ENCODE data around the gene CPXM2. TPM values are rescaled to one million over a fixed set of nuclear protein-coding genes. Genes with fewer than 3 reads are reported as not detected.

CPXM2 gene
- total and polyA plus RNA-seq, 9 of the 15 experiments (the other 6 are each of a cell fraction or from before 2014, with no cell fraction given): not detected

DNA sequence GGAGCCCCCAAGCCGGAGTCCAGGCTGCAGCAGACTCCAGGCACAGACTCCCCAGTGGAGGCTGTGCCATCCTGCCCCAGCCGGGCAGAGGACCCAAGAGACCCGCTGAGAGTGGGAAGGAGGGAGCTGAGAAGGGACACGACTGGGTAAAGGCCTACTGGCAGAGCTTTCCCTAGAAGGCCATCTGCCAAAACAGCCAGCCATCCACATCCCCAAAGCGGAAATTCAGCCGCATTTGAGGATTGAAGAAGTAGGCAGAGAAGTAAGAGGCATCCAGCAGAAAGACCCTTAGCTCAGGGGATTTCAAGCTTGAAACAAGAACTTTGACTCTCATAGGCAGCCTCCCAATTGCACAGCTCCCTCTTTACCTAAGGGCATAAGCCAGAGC lies 857 bp downstream of the CPXM2 start:
- Histone ChIP-seq H3K4me2 (ENCODE audit: insufficient read depth, low read length) (no peak overlapping the region), H3K9me3 (replicated peaks; ENCODE audit: control insufficient read depth, insufficient read depth, low read depth, low read length) (no peaks in the 10 kb centered on the region), H3K27ac (ENCODE audit: extremely low read depth, low read depth, low read length) (no peak overlapping the region), H3K4me1 (replicated peaks in 1 of 2; ENCODE audit: control insufficient read depth in 2 of 2, insufficient read depth in 2 of 2, low read length in 2 of 2) (no peaks in the 10 kb centered on the region), H3K36me3 (ENCODE audit: control insufficient read depth, insufficient read depth, low read length) (no peaks in the 10 kb centered on the region), H3K4me3 (no peak overlapping the region), H3K9ac (ENCODE audit: insufficient read depth in 1 of 2, low read depth in 2 of 2, low read length in 2 of 2) (no peak overlapping the region), H3K27me3 (ENCODE audit: control insufficient read depth in 2 of 2, insufficient read depth in 2 of 2, low read length in 2 of 2) (peaks cover 0 to 20% of the 10 kb centered on the region in 2 experiments; a peak in 1 of 5 replicates), H3K79me2 (ENCODE audit: control insufficient read depth, insufficient read depth, low read length) (no peaks in the 10 kb centered on the region), H3K9me1 (ENCODE audit: control insufficient read depth, insufficient read depth, low read length) (no peaks in the 10 kb centered on the region), H2AFZ (ENCODE audit: low read depth, low read length) (no peak overlapping the region), H4K20me1 (replicated peaks; ENCODE audit: control insufficient read depth, insufficient read depth, low read length) (no peaks in the 10 kb centered on the region)
- DNase-seq (ENCODE audit: extremely low read depth in 1 of 4, low spot score in 3 of 4) (no peak), FAIRE-seq (no peak), ATAC-seq (no peak)
- ChIA-PET POLR2A (no interaction called here), CTCF (ENCODE audit: low intra/inter-chr PET ratio) (no interaction called here)
- TF ChIP-seq, protein P1, sequence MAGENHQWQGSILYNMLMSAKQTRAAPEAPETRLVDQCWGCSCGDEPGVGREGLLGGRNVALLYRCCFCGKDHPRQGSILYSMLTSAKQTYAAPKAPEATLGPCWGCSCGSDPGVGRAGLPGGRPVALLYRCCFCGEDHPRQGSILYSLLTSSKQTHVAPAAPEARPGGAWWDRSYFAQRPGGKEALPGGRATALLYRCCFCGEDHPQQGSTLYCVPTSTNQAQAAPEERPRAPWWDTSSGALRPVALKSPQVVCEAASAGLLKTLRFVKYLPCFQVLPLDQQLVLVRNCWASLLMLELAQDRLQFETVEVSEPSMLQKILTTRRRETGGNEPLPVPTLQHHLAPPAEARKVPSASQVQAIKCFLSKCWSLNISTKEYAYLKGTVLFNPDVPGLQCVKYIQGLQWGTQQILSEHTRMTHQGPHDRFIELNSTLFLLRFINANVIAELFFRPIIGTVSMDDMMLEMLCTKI (IDR thresholded peaks at IDR 0.05; ENCODE audit: partially characterized antibody): no peak
- TF ChIP-seq TCF7L2 (IDR thresholded peaks at IDR 0.05; ENCODE audit: low read depth, low read length) (no peak), PHB (CRISPR knock-in tag; IDR thresholded peaks at IDR 0.05) (no peak), BACH1 (tag; IDR thresholded peaks at IDR 0.05) (no peak), MXI1 (IDR thresholded peaks at IDR 0.05; ENCODE audit: low read depth, low read length) (no peak)
- BruUV-seq (replicated peaks): no TSS peak
- intact Hi-C loops (cut with micrococcal nuclease): no loop called here
- in situ Hi-C loops (cut with MboI): no loop called here
- WGBS (ENCODE audit: insufficient coverage, low coverage, missing lambda C conversion rate): 0% methylated on average over 3 of the region's 6 CpGs

GRCh38 chr10:123890226-123890625 lies 1.4 kb downstream of the CPXM2 start:
- in situ Hi-C loops (cut with MboI) (no loop called here), intact Hi-C loops (cut with micrococcal nuclease) (no loop called here)
- DNase-seq (ENCODE audit: extremely low read depth in 1 of 4, low spot score in 3 of 4) (no peak), ATAC-seq (no peak), FAIRE-seq (no peak)
- Histone ChIP-seq H2AFZ (ENCODE audit: low read depth, low read length) (no peak overlapping the region), H3K36me3 (ENCODE audit: control insufficient read depth, insufficient read depth, low read length) (no peaks in the 10 kb centered on the region), H3K9ac (ENCODE audit: insufficient read depth in 1 of 2, low read depth in 2 of 2, low read length in 2 of 2) (no peak overlapping the region), H3K4me3 (no peak overlapping the region), H3K9me1 (ENCODE audit: control insufficient read depth, insufficient read depth, low read length) (no peaks in the 10 kb centered on the region), H3K79me2 (ENCODE audit: control insufficient read depth, insufficient read depth, low read length) (no peaks in the 10 kb centered on the region), H3K4me2 (ENCODE audit: insufficient read depth, low read length) (no peak overlapping the region), H3K9me3 (replicated peaks; ENCODE audit: control insufficient read depth, insufficient read depth, low read depth, low read length) (no peaks in the 10 kb centered on the region), H3K27ac (ENCODE audit: extremely low read depth, low read depth, low read length) (no peak overlapping the region), H3K27me3 (ENCODE audit: control insufficient read depth in 2 of 2, insufficient read depth in 2 of 2, low read length in 2 of 2) (peaks cover 0 to 20% of the 10 kb centered on the region in 2 experiments; a peak in 1 of 5 replicates), H3K4me1 (replicated peaks in 1 of 2; ENCODE audit: control insufficient read depth in 2 of 2, insufficient read depth in 2 of 2, low read length in 2 of 2) (no peaks in the 10 kb centered on the region), H4K20me1 (replicated peaks; ENCODE audit: control insufficient read depth, insufficient read depth, low read length) (no peaks in the 10 kb centered on the region)
- WGBS (ENCODE audit: insufficient coverage, low coverage, missing lambda C conversion rate): 2% methylated on average over 8 of the region's 8 CpGs
- CTCF ChIA-PET (ENCODE audit: low intra/inter-chr PET ratio): no interaction called here
- no TSS peak for BruUV-seq (replicated peaks)
- POLR2A ChIA-PET: no interaction called here
- no peak for TF ChIP-seq GTF2A2 (tag; IDR thresholded peaks at IDR 0.05)
- no peak for TF ChIP-seq RBBP5 (IDR thresholded peaks at IDR 0.05; ENCODE audit: borderline replicate concordance, insufficient read depth, low read length, poor library complexity, severe bottlenecking)
- TF ChIP-seq ILF3 (IDR thresholded peaks at IDR 0.05; ENCODE audit: borderline replicate concordance): no peak
- TF ChIP-seq ZNF507 (tag; conservative IDR thresholded peaks at IDR 0.05): no peak
- TF ChIP-seq, protein P2, sequence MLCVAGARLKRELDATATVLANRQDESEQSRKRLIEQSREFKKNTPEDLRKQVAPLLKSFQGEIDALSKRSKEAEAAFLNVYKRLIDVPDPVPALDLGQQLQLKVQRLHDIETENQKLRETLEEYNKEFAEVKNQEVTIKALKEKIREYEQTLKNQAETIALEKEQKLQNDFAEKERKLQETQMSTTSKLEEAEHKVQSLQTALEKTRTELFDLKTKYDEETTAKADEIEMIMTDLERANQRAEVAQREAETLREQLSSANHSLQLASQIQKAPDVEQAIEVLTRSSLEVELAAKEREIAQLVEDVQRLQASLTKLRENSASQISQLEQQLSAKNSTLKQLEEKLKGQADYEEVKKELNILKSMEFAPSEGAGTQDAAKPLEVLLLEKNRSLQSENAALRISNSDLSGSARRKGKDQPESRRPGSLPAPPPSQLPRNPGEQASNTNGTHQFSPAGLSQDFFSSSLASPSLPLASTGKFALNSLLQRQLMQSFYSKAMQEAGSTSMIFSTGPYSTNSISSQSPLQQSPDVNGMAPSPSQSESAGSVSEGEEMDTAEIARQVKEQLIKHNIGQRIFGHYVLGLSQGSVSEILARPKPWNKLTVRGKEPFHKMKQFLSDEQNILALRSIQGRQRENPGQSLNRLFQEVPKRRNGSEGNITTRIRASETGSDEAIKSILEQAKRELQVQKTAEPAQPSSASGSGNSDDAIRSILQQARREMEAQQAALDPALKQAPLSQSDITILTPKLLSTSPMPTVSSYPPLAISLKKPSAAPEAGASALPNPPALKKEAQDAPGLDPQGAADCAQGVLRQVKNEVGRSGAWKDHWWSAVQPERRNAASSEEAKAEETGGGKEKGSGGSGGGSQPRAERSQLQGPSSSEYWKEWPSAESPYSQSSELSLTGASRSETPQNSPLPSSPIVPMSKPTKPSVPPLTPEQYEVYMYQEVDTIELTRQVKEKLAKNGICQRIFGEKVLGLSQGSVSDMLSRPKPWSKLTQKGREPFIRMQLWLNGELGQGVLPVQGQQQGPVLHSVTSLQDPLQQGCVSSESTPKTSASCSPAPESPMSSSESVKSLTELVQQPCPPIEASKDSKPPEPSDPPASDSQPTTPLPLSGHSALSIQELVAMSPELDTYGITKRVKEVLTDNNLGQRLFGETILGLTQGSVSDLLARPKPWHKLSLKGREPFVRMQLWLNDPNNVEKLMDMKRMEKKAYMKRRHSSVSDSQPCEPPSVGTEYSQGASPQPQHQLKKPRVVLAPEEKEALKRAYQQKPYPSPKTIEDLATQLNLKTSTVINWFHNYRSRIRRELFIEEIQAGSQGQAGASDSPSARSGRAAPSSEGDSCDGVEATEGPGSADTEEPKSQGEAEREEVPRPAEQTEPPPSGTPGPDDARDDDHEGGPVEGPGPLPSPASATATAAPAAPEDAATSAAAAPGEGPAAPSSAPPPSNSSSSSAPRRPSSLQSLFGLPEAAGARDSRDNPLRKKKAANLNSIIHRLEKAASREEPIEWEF (CRISPR knock-in tag; IDR thresholded peaks at IDR 0.05): no peak

All from K562 (cell line).